ENCODE results near the gene CYB561A3. TPM values are rescaled to one million over a fixed set of nuclear protein-coding genes. Genes with fewer than 3 reads are reported as not detected.

Gene CYB561A3
- total and polyA plus RNA-seq, 2 of the 13 experiments (the other 11 are each of a cell fraction or from before 2014, with no cell fraction given) = 11.4 to 14.9 TPM

GRCh38 chr11:61342207-61342803 lies 19.4 kb downstream of the CYB561A3 start:
- 98% methylated on average over 20 of the region's 20 CpGs for WGBS (ENCODE audit: low lambda C conversion rate)
- FAIRE-seq (no peak), ATAC-seq (no peak), DNase-seq (ENCODE audit: low spot score) (no peak)
- peaks cover 7% of the 10 kb centered on the region; the same call in 1 of the 2 replicates for H4K20me1 ChIP-seq (ENCODE audit: insufficient read depth, low read length)
- no peak overlapping the region for H3K9ac ChIP-seq (ENCODE audit: insufficient read depth, low read depth, low read length)
- H3K4me3 ChIP-seq (replicated peaks in 1 of 3; ENCODE audit: insufficient read depth in 1 of 3, low read depth in 2 of 3, low read length in 3 of 3) = no peak overlapping the region
- 0 out of 2 replicates have a peak, but pooled peaks have one; percentile 32 for TF ChIP-seq RBFOX2 (IDR thresholded peaks at IDR 0.05; ENCODE audit: low read depth, low read length)
- no peak for TF ChIP-seq ZNF572 (CRISPR knock-in tag; IDR thresholded peaks at IDR 0.05)
- no peak for TF ChIP-seq ZNF280B (CRISPR knock-in tag; IDR thresholded peaks at IDR 0.05; ENCODE audit: borderline replicate concordance)
- TF ChIP-seq RNF219 (CRISPR knock-in tag; IDR thresholded peaks at IDR 0.05) = no peak
- TF ChIP-seq HMGXB3 (CRISPR knock-in tag; IDR thresholded peaks at IDR 0.05; ENCODE audit: borderline replicate concordance) = no peak
- peak; percentile 30 for TF ChIP-seq AGO2 (optimal IDR thresholded peaks at IDR 0.05; ENCODE audit: low read depth, low read length)
- TF ChIP-seq KDM6A (CRISPR knock-in tag; IDR thresholded peaks at IDR 0.05; ENCODE audit: low read depth) = no peak
- TF ChIP-seq ZC3H13 (CRISPR knock-in tag; IDR thresholded peaks at IDR 0.05) = no peak
- no peak for TF ChIP-seq E2F5 (CRISPR knock-in tag; conservative IDR thresholded peaks at IDR 0.05)
- TF ChIP-seq SRSF9 (IDR thresholded peaks at IDR 0.05; ENCODE audit: borderline replicate concordance, insufficient read depth, low read depth, low read length, poor library complexity, severe bottlenecking) = no peak
- no peak for TF ChIP-seq FLYWCH1 (CRISPR knock-in tag; IDR thresholded peaks at IDR 0.05)
- H2AFZ ChIP-seq (ENCODE audit: low read length) = no peak overlapping the region
- peaks cover 54 to 90% of the 10 kb centered on the region in 2 experiments for H3K36me3 ChIP-seq (replicated peaks in 1 of 2; ENCODE audit: control insufficient read depth in 1 of 2, insufficient read depth in 2 of 2, low read length in 2 of 2)
- intact Hi-C loops (cut with micrococcal nuclease; ENCODE audit: unreplicated experiment) (no loop called here), in situ Hi-C loops (cut with HindIII; ENCODE audit: extremely low pct_ligation_motif_present, low pct_unique_long_range_greater_than_20kb) (no loop called here)
- BruUV-seq (replicated peaks) = no TSS peak
- CTCF ChIA-PET (ENCODE audit: low intra/inter-chr PET ratio, low total read pairs) = no interaction called here
- no peak overlapping the region for H3K27ac ChIP-seq (ENCODE audit: extremely low read length, insufficient read depth, low read length)
- H3K4me2 ChIP-seq (ENCODE audit: low read depth, low read length) = no peak overlapping the region
- H3K9me3 ChIP-seq (ENCODE audit: low read length) = no peaks in the 10 kb centered on the region
- POLR2A ChIA-PET = interaction anchor here (1.7 kb wide), 1 partner anchor 19 kb away, joined by 4 read pairs; the partner anchor contains the start of genes CYB561A3 and TMEM138
- peaks cover 8% of the 10 kb centered on the region for H3K79me2 ChIP-seq (ENCODE audit: insufficient read depth, low read length)
- H3K27me3 ChIP-seq (ENCODE audit: control insufficient read depth in 1 of 2, insufficient read depth in 2 of 2, low read length in 2 of 2) = no peaks in the 10 kb centered on the region
- peaks cover 2% of the 10 kb centered on the region for H3K4me1 ChIP-seq (ENCODE audit: insufficient read depth, low read length)

Data from HepG2 (cell line).